MM.1S (cell line): Measurements from ENCODE around the gene FYTTD1.

Experiments
- DNase-seq: peaks from one replicate; pipeline ENCODE4 v3.0.0-alpha.2; 2015
- H2AFZ ChIP-seq: fragments of 300-600 bp; sonication (generic); 2 replicates; pipeline ENCODE4 v1.6.0; 2016; ENCODE audit warnings: antibody characterized with exemption, low read length
- H3F3A ChIP-seq: fragments of 300-600 bp; sonication (generic); 2 replicates; pipeline ENCODE4 v1.6.1; 2016; ENCODE audit warnings: mild to moderate bottlenecking, antibody characterized with exemption, low read length, moderate library complexity, mixed read lengths; ENCODE audit not compliant: insufficient read depth
- H3K27ac ChIP-seq: fragments of 300-600 bp; sonication (generic); 2 replicates; pipeline ENCODE4 v1.5.1; 2016; ENCODE audit warnings: mild to moderate bottlenecking, low read length
- H3K27me3 ChIP-seq: fragments of 300-600 bp; sonication (generic); replicated peaks from 2 replicates; pipeline ENCODE4 v1.6.0; 2016; ENCODE audit warnings: low read length; ENCODE audit not compliant: insufficient read depth
- H3K36me3 ChIP-seq: fragments of 300-600 bp; sonication (generic); replicated peaks from 2 replicates; pipeline ENCODE4 v1.6.1; 2016; ENCODE audit warnings: mild to moderate bottlenecking, low read length, mixed read lengths; ENCODE audit not compliant: insufficient read depth
- H3K4me1 ChIP-seq: fragments of 300-600 bp; sonication (generic); 2 replicates; pipeline ENCODE4 v1.6.1; 2016; ENCODE audit warnings: low read length, mixed read lengths
- H3K4me2 ChIP-seq: fragments of 300-600 bp; sonication (generic); 2 replicates; pipeline ENCODE4 v1.6.0; 2016; ENCODE audit warnings: low read depth, low read length
- H3K4me3 ChIP-seq: fragments of 300-600 bp; sonication (generic); 2 replicates; pipeline ENCODE4 v1.5.1; 2016; ENCODE audit warnings: low read length, mixed read lengths
- H3K79me2 ChIP-seq: fragments of 300-600 bp; sonication (generic); 2 replicates; pipeline ENCODE4 v1.6.1; 2016; ENCODE audit warnings: mixed run types, low read length, mixed read lengths
- H3K9ac ChIP-seq: fragments of 300-600 bp; sonication (generic); 2 replicates; pipeline ENCODE4 v1.6.1; 2016; ENCODE audit warnings: low read length, mixed read lengths
- H3K9me2 ChIP-seq: fragments of 300-600 bp; sonication (generic); replicated peaks from 2 replicates; pipeline ENCODE4 v1.6.1; 2016; ENCODE audit warnings: mild to moderate bottlenecking, low read length, mixed read lengths; ENCODE audit not compliant: insufficient read depth
- H3K9me3 ChIP-seq: fragments of 300-600 bp; sonication (generic); replicated peaks from 2 replicates; pipeline ENCODE4 v1.6.1; 2016; ENCODE audit warnings: mild to moderate bottlenecking, low read length, mixed read lengths; ENCODE audit not compliant: insufficient read depth
- H4K20me1 ChIP-seq: fragments of 300-600 bp; sonication (generic); 2 replicates; pipeline ENCODE4 v1.6.1; 2016; ENCODE audit warnings: mild to moderate bottlenecking, low read length, moderate library complexity, mixed read lengths; ENCODE audit not compliant: insufficient read depth
- EZH2 ChIP-seq: fragments of 300-600 bp; sonication (generic); optimal IDR thresholded peaks from 2 replicates; pipeline ENCODE3; 2017; ENCODE audit warnings: low read depth, mild to moderate bottlenecking, antibody characterized with exemption, low read length, mixed read lengths
- EZH2phosphoT487 ChIP-seq: fragments of 300-600 bp; sonication (generic); IDR thresholded peaks from 2 replicates; pipeline ENCODE4 v1.6.1; 2018; ENCODE audit warnings: antibody characterized with exemption, low read length
- TF ChIP-seq, protein P1 (sequence below): fragments of 300-600 bp; sonication (generic); IDR thresholded peaks from 2 replicates; pipeline ENCODE4 v1.5.1; 2016; ENCODE audit warnings: antibody characterized with exemption, low read length, mixed read lengths

The FYTTD1 gene

GRCh38 chr3:197810901-197811300 is 61.2 kb downstream of the FYTTD1 start:
- no peak for DNase-seq
- Histone ChIP-seq H3K27ac (no peak overlapping the region), H3K9me2 (no peaks in the 10 kb centered on the region), H4K20me1 (no peaks in the 10 kb centered on the region), H3K4me2 (no peak overlapping the region), H3K36me3 (no peaks in the 10 kb centered on the region), H3K27me3 (no peaks in the 10 kb centered on the region), H3K4me1 (no peaks in the 10 kb centered on the region), H3K9me3 (no peaks in the 10 kb centered on the region), H3K79me2 (peaks cover 22% of the 10 kb centered on the region; the same call in 1 of the 2 replicates), H3K9ac (no peak overlapping the region), H3F3A (no peaks in the 10 kb centered on the region), H3K4me3 (no peak overlapping the region), H2AFZ (no peak overlapping the region)
- TF ChIP-seq, protein P1, sequence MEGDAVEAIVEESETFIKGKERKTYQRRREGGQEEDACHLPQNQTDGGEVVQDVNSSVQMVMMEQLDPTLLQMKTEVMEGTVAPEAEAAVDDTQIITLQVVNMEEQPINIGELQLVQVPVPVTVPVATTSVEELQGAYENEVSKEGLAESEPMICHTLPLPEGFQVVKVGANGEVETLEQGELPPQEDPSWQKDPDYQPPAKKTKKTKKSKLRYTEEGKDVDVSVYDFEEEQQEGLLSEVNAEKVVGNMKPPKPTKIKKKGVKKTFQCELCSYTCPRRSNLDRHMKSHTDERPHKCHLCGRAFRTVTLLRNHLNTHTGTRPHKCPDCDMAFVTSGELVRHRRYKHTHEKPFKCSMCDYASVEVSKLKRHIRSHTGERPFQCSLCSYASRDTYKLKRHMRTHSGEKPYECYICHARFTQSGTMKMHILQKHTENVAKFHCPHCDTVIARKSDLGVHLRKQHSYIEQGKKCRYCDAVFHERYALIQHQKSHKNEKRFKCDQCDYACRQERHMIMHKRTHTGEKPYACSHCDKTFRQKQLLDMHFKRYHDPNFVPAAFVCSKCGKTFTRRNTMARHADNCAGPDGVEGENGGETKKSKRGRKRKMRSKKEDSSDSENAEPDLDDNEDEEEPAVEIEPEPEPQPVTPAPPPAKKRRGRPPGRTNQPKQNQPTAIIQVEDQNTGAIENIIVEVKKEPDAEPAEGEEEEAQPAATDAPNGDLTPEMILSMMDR, result no peak
- TF ChIP-seq EZH2 (no peak), EZH2phosphoT487 (no peak)

DNA sequence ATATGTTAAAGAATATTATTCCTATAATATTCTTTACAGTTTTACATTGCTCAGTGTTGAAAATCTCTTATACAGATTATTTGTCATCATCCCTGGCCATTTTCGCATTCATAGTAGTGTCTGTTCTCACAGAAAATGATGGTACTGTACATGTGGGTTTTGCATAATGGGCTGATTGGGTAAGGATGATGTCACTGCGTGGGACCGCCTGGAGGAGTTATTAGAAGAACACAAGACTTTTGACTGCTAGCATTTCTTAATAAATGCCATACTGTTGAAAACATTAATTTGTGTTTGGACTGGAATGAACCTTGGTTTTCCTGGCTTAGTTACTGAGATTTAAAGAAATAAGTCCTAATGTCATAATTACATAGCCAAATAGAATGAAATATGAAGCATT is 61.7 kb downstream of the FYTTD1 start:
- TF ChIP-seq, protein P1, result no peak
- no peak for TF ChIP-seq EZH2phosphoT487
- TF ChIP-seq EZH2, result no peak
- Histone ChIP-seq H3K27ac (no peak overlapping the region), H2AFZ (no peak overlapping the region), H3K9ac (no peak overlapping the region), H3K9me3 (no peaks in the 10 kb centered on the region), H4K20me1 (no peaks in the 10 kb centered on the region), H3K4me1 (no peaks in the 10 kb centered on the region), H3K27me3 (no peaks in the 10 kb centered on the region), H3K79me2 (peaks cover 22% of the 10 kb centered on the region; the same call in 1 of the 2 replicates), H3K9me2 (no peaks in the 10 kb centered on the region), H3K4me3 (no peak overlapping the region), H3K36me3 (no peaks in the 10 kb centered on the region), H3F3A (no peaks in the 10 kb centered on the region), H3K4me2 (no peak overlapping the region)
- no peak for DNase-seq

- Histone ChIP-seq H3F3A (no peaks in the 10 kb centered on the region), H3K79me2 (peaks cover 18% of the 10 kb centered on the region; the same call in 1 of the 2 replicates), H3K27me3 (no peaks in the 10 kb centered on the region), H4K20me1 (no peaks in the 10 kb centered on the region), H3K4me3 (no peak overlapping the region), H3K36me3 (no peaks in the 10 kb centered on the region), H3K4me1 (no peaks in the 10 kb centered on the region), H3K4me2 (no peak overlapping the region), H3K9me3 (no peaks in the 10 kb centered on the region), H3K9ac (no peak overlapping the region), H3K27ac (no peak overlapping the region), H2AFZ (no peak overlapping the region), H3K9me2 (no peaks in the 10 kb centered on the region)
- TF ChIP-seq EZH2, result no peak
- TF ChIP-seq, protein P1, result no peak
- no peak for DNase-seq
These were observed 64.7 kb downstream of the FYTTD1 start for GRCh38 chr3:197814372-197814771.
